GM19351 (cell line): ENCODE data around the gene PLCD4.

Source experiments
- ATAC-seq: cut with Tn5 transposase; IDR thresholded peaks from one replicate; pipeline ENCODE4 v1.9.1; 2021; ENCODE audit warnings: mild to moderate bottlenecking, moderate library complexity; ENCODE audit not compliant: unreplicated experiment

The PLCD4 gene

GRCh38 chr2:218607436-218608115 lies at the start of gene PLCD4:
Gene PLCD4 (plus strand): TSS chr2:218607899. CDS start chr2:218615740, 7,841 bp downstream.
- ATAC-seq, result no peak

- ATAC-seq, result no peak
Measured at GRCh38 chr2:218557941-218558340, 49.8 kb upstream of the PLCD4 start.

GRCh38 chr2:218558986-218559385 lies 48.7 kb upstream of the PLCD4 start:
- no peak for ATAC-seq

GRCh38 chr2:218564056-218564455 lies 43.6 kb upstream of the PLCD4 start:
- ATAC-seq, result no peak

GRCh38 chr2:218566296-218566695 lies 41.4 kb upstream of the PLCD4 start:
- no peak for ATAC-seq

DNA sequence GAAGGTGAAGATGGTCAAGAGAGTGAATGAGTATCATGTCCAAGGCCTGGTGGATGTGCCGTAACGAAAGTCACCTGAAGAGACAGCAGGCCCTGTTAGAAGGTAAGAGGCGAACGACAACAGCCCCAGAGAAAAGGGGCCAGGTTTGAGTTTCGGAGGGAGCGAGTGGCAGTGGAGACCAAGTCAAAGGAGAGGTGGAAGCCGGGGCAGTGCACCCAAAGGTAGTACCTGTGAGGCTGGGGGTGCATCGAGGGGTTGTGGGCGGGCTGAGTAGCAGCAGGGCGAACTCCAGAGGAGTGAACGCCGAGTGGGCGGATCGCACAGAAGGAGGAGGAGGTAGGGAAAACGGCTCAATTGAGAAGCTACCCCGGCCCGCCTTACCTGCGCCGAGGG lies 39.9 kb upstream of the PLCD4 start:
- peak; percentile 34 for ATAC-seq

- ATAC-seq, result peak; percentile 80
Measured at GRCh38 chr2:218568190-218569037, 39.3 kb upstream of the PLCD4 start, which contains the start of the genes CNOT9 and USP37. Gene CNOT9 (plus strand): TSS chr2:218568839. CDS start chr2:218568955, 116 bp downstream. Gene USP37 (minus strand): TSS chr2:218568351. CDS start chr2:218558653, 9,698 bp downstream.

- ATAC-seq, result peak; percentile 21
Measured at GRCh38 chr2:218569038-218569431, 38.7 kb upstream of the PLCD4 start.

DNA sequence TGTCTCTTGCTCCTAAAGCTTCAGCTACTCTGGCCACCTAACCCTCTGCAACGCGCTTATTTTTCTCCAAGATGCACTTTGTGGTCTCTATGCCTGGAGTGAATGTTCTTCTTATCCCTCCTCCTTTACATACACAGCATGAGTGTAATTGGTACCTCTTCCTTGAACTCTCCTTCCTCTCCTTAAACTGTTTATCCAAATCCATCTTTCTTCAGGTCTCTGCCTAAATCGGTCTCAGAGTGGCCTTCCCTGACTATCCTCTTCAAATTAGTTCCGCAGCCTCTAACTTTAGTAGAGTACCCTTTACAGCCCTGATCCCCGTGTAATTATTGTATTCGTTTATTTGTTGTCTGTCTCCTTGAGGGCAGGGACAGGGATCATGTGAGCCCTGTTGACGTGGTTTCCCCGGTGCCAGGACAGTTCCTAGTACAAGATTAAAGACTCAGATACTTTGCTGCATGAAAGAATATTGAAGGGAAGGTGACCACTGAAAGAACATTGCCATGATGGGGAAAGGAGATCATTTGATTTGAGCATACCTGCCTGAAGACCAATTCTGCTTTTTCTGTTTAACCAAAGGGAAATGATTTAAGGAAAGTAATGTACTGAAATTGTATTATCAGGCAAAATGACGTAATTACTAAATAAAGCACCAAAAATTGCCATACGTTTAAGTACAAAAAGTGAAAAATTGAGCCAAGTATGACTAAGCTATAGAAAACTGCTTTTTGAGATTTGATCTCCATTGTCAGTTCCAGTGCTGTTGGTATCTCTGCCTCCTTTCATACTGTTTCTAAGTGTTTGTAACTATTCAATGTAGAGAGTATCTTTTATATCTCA lies 37.8 kb upstream of the PLCD4 start:
- ATAC-seq, result no peak

DNA sequence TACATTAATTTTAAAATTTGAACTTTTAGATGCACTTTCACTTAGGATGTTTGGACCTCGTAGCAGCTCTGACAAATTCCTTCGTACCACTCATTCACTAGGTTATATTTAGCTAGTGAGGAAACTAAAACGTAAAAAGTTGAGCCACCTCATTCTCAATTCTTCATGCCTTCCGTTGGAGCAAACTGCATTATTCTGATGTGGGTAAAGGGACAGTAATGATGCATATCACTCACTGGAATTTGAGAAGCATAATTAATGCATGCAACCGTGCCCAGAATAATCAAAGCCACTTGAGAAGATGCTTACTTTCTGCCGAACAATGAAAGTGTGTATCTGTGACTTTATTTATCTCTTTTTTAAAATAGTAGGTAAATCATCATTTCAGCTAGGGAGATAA lies 36.8 kb upstream of the PLCD4 start:
- no peak for ATAC-seq

- no peak for ATAC-seq
Measured at GRCh38 chr2:218576854-218577253, 30.8 kb upstream of the PLCD4 start.

GRCh38 chr2:218577482-218578220 lies 30.0 kb upstream of the PLCD4 start:
- ATAC-seq, result no peak

DNA sequence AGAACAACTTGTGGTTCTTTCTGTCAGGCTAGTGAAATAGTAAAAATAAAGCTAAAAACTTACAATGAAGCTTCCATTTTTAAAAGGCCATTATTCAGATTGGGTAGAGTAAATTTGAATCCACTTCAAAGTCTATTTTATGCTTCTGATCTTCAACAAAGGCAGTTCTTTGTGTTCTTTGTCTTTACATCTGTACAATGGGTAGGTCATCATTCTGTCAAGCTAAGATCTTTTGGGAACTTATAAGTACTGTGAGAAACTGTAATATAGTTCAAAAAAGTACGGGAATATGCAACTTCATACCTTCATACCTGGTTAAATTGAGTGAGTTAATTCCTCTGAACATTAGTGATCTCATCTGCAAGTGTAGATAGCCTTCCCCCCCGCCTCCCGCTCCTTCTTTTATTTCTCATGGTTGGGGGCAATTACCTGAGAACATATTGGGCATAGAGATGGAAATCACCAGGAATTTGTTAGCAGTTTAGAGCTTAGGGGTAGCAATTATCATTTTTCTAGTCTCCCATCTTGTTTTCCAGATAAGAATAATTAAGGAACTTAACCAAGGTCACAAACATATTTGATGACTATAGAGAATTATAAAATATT lies 29.3 kb upstream of the PLCD4 start:
- ATAC-seq, result no peak

DNA sequence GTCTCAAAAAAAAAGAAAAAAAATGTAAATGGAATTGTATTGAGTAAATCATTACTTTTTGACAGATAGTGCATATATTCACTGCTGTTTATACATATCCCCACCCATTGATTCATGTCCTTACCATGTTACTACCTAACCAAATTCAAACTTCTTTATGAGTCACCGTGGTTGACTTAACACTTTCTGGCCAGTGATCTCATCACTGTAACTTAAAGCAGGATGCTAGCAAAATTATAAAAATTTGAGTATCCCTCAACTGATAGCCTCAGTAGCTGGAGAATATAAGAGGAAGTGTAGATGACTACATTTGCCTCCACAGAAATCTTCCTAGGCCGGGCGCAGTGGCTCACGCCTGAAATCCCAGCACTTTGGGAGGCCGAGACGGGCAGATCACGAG lies 25.6 kb upstream of the PLCD4 start:
- peak; percentile 94 for ATAC-seq

DNA sequence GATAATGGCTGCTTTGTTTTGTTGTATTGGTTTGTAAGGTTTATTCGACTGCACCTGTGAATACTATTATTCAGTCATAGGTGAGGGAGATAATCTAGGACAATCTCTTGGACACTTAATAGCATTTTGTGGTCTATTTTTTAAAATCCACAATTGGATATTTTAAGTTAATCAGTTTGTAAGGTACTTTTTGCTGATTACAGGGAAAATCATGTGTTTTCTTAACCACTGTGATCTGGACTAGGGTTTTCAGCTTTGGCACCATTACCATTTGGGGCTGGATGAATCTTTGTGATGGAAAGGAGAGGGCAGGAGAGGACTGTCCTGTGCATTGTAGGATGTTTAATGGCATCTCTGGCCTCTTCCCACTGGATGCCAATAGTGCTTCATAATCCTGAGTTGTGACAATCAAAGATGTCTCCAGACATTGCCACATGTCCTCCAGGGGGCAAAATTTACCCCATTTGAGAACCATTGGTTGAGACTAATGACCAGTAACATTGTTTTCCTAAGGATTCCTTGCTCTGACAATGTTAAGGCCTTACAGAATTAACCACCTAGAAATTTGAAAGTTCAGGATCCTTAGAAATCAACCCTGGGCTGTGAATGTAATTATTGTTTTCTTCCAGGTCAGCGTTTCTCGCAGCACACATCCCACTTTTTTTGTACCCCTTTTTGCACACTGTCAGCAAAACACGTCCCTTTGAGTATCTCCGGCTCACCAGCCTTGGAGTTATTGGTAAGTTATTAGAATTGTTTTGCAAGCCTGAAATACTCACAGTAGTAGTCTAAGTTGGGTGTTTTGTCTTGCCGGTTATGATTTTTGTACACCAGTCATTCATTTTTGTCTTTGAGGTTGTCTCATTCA lies 23.5 kb upstream of the PLCD4 start:
- ATAC-seq, result no peak

DNA sequence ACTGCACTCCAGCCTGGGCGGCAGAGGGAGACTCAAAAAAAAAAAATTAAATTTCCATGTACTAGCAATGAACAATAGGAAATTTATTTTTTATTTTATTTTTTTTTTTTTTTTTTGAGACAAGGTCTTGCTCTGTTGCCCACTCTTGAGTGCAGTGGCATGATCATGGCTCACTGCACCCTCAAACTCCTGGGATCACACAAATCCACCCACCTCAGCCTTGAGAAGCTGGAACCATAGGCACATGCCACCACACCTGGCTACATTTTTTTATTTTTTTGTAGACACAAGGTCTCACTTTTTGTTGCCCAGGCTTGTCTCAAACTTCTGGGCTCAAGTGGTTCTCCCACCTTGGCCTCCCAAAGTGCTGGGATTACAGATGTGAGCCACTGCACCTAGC lies 22.2 kb upstream of the PLCD4 start:
- no peak for ATAC-seq

DNA sequence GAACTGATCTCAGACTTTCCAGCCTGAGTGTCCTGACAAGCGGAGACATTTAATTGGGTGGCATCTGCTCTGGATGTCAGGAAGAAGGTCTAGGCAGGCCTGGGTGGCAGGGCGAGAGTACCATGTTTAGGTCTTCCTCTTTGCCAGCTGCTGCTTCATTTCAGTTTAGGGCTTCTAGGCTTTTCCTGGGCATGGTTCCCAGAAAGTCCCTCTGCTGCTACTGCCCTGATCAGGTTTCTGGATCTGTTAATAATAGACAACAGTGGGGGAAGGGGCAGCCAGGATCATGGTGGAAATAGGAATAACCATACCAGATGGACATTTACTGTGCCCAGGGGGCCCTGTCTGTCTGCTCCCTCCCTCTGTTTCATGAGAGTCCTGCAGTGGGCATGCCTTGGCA lies 2.3 kb upstream of the PLCD4 start:
- no peak for ATAC-seq

- no peak for ATAC-seq
Measured at GRCh38 chr2:218615868-218616315, 8.2 kb downstream of the PLCD4 start.
